ENCODE results near the gene OLFML2A.
A peak's percentile ranks its signal among the peaks of the same experiment; 100 is the strongest.
"Not testable (repeated sequence)": the region's sequence is repeated elsewhere in the genome, so short reads cannot be mapped to it uniquely, and the experiment has no call there.

Gene OLFML2A

GRCh38 chr9:124761710-124762109 lies 15.2 kb upstream of the OLFML2A start:
- DNase-seq, result no peak

- no peak for DNase-seq
These were observed 14.3 kb upstream of the OLFML2A start for GRCh38 chr9:124762633-124763032.

- no peak for DNase-seq
These were observed 12.0 kb upstream of the OLFML2A start for GRCh38 chr9:124764774-124765438.

GRCh38 chr9:124765439-124765835 lies 11.5 kb upstream of the OLFML2A start:
- no peak for DNase-seq

- no peak for DNase-seq
These were observed 10.6 kb upstream of the OLFML2A start for GRCh38 chr9:124766326-124766725.

GRCh38 chr9:124766815-124767554 lies 9.9 kb upstream of the OLFML2A start:
- no peak for DNase-seq

GRCh38 chr9:124767821-124768220 lies 9.1 kb upstream of the OLFML2A start:
- DNase-seq, result no peak

GRCh38 chr9:124768334-124768733 lies 8.6 kb upstream of the OLFML2A start:
- DNase-seq, result no peak

- no peak for DNase-seq
These were observed 8.0 kb upstream of the OLFML2A start for GRCh38 chr9:124768750-124769548.

- peak; percentile 27 for DNase-seq
These were observed 7.2 kb upstream of the OLFML2A start for GRCh38 chr9:124769549-124770358.

- DNase-seq, result no peak
These were observed 6.4 kb upstream of the OLFML2A start for GRCh38 chr9:124770359-124771020.

GRCh38 chr9:124771021-124771866 lies 5.7 kb upstream of the OLFML2A start, which contains the start of gene NR6A1:
Gene NR6A1 (minus strand): TSS chr9:124771311.
- peak; percentile 97 for DNase-seq

GRCh38 chr9:124771867-124772679 lies 4.9 kb upstream of the OLFML2A start:
- DNase-seq, result peak; percentile 77

GRCh38 chr9:124772877-124773276 lies 4.1 kb upstream of the OLFML2A start:
- not testable (repeated sequence) for DNase-seq

GRCh38 chr9:124773473-124774128 lies 3.3 kb upstream of the OLFML2A start:
- no peak for DNase-seq

GRCh38 chr9:124774129-124774978 lies 2.6 kb upstream of the OLFML2A start:
- peak; percentile 53 for DNase-seq

GRCh38 chr9:124776618-124776953 lies 347 bp upstream of the OLFML2A start:
- DNase-seq, result no peak

GRCh38 chr9:124778575-124779367 lies 1.8 kb downstream of the OLFML2A start:
- DNase-seq, result no peak
